Activated CD4-positive, alpha-beta T cell treated with anti-CD3 and anti-CD28 coated beads for 4 hours (primary cell): ENCODE data around the gene SPAG6.
A peak's percentile ranks its signal among the peaks of the same experiment; 100 is the strongest.

Source experiments
- DNase-seq, 2 donors: peaks; one replicate each; pipeline ENCODE4 v3.0.0-alpha.2; 2020

The SPAG6 gene

DNA sequence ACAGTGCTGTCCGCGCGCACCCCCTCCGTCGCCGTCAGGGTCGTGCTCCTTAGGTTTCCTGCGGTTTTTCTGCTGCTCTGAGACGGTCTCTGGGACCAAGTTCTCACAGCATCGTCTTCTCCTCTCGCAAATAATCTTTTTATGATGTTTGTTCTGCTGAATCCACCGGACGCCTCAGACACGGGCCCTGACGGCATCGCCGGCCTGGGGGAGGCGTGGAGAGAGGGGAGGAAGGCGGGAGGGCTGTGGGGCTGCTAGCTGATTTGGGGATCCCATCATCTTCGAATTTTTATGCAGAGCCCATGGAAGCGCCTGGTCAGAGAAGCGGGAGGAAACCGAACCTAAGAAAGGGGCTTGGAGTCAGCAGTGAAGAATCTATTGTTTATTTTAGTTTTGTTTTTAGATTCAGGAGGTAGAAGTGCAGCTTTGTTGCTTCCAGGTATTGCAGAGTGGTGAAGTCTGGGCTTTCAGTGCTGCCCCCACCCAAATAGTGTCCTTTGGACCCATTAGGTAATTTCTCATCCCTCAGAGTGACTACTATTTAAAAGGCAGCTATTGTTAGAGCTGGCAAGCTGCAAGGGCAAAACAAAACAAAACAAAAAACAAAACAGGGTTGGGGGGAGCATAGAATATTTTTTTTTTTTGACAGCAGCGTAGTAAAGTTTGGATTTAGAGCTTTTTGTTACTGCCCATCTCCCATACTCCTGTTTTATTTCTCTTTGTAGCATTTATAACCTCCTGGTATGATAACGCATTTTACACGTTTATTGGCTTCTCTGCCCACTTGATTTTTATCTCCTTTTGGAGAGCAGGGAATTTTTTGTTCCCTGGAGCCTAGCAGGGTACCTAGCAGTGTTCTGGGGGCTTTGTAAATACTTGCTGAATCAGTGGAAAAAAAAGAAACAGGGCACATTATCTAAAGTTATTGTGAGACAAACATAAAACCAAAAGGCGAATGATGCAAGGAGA, 92.6 kb downstream of the SPAG6 start:
- DNase-seq: peak in 1 of 2 donors; percentile 43

DNA sequence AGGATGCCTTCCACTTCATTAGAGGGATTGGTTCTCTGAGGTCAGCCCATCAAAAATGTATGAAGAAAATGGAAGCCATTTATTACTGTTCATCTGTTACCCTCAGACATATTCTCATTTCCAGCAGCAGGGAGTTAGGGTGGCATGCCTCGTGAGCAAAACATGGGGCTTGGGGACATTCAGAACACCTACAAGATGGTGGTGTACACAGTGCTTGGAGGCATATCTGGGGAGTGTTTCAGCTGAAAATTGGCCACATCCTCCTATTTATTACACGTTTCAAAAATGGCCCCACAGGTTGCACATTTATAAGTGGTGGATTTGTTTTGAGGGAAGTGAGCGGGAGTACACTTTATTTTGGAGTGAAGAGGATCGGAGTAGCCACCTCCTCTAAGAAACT, 93.4 kb downstream of the SPAG6 start:
- DNase-seq: no peak

DNA sequence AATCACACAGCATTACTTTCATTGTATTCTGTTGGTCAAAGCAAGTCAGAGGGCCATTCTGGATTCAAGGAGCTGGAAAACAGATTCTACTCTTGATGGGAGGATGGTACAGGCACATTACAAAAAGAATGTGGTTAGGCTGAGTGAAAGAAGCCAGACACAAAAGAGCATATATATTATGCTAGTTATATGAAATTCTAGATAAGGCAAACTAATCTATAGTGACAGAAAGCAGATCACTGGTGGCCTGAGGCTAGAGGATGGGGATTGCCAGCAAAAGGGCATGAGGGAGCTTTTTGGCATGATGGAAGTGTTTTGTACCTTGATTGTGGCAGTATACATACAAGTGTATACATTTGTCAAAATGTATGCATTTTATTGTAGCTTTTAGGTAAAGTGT, 96.8 kb downstream of the SPAG6 start:
- DNase-seq: no peak

GRCh38 chr10:22442468-22442867, 97.2 kb downstream of the SPAG6 start:
- no peak for DNase-seq

DNA sequence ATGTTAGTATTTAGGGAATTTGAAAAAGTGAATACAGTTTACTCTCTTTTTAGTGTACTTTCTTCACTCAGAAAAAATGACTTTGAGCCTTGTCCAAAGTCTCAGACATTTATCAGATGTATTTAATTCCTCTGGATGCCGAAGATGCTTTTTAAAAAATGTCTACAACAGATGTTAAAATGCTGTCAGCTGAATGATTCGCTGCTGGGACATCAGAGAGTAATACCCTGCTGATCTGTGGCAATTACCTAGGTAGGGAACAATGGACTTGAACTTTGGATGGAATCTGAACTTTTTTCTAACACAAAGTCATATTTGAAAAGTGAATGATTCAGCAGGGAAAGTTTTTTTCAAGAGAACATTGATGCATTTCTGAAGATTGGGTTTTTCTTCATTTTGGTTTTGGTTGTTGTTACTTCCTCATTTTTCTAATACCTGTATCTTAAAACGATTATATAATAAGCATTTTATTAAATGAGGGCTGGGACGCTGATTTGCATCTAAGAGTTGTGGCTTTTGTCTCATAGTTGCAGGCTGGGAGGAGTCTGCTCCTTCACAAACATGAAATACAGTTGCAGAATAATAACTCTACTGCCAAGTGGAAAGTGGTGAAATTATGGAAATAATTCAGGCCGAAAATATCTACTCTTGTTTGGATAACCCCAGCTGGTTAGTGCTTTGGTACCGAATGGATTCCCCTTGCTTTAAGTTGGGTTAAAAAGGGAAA, 98.0 kb downstream of the SPAG6 start:
- no peak for DNase-seq

DNA sequence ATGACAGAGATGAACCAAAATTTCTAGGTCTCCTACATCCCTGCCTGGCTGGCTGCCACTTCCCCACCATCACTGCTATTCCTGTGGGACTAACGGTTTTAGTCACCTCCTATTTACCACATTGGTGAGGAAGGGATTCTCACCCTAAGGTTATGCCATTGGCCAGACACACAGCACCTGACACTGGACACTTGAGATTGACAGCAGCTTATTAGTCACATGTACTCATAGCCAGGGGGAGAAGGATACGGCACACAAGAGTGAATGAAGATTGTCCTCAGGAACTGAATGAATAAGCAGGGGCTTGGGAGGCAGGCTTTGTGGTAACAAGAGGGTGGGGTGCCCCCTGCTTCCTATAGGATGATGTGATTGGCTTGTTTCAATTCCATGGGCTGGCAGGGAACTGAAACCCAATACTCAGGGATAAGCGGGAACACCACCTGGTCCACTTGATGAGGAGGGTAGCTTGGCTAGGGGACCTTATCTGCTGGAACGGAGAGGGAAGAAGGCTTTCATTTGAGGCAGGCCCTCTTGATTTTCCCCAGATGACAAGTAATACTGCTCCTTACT, 99.0 kb downstream of the SPAG6 start:
- no peak for DNase-seq

DNA sequence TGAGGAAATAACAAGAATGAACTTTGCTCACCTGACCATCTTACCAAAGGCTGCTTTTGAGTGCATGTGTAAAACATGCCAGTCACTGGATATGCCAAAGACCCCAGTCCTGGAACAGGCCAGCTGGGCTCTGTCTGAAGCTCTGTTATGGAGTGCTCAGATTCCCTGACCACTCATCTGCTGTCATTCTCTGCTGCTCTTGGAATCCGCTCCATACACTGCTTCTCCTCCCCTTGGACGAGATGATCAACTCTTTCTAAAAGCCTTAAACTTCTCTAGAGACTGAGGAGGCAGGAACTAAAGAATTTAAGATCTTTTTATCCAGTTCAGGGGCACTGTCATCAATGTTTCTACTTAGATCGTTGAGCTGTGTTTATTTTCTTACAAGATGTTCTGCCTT, 100.2 kb downstream of the SPAG6 start:
- no peak for DNase-seq

DNA sequence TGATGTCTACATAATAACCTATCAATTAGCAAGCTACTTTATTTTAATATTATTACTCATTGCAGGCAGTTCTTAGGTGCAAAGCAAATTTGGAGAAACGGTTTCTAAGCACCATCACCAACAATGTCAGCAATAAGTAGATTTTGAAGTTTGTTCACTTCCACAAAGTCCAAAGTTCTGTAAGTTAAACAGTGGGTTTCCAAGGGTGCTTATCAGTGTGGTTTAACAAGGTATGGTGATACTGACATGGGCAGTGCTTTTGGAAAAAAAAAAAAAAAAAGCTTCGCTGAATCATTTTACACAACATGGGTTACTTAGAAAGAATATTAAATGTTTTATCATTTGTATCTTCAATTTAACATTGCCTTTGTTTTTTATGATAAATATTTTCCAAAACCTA, 101.8 kb downstream of the SPAG6 start:
- DNase-seq: no peak

DNA sequence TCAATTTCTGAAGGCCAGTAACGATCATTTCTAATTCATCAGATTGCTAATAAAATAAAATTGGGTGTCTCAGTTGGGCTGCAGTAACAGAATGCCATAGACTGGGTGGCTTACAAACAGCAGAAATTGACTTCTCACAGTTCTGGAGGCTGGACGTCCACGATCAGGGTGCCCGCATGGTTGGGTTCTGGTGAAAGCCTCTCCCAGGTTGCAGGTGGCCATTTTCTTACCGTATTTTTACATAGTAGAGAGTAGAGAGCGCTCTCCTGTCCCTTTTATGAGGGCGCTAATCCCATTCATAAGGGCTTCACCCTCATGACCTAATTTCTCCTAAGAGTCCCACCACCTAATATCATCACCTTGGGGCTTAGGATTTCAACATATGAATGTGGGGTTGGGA, 106.0 kb downstream of the SPAG6 start:
- DNase-seq: no peak

DNA sequence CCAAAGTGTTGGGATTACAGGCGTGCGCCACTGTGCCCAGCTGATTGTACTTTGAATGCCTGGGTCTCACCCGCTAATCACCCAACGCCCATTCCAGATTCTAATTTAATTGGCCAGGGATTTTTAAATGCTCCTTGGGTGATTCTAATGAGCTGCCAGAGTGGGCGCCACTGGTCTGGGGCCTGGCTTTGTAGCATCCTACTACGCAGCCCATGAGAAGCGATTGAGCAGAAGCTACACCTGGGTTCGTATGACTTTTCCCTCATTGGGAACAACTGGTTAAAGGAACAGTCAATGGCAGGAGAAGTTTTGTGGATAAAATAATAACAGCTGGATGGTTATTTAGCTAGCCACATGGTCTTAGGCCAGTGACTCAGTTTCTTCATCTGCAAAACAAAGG, 108.0 kb downstream of the SPAG6 start:
- no peak for DNase-seq

- no peak for DNase-seq
Observed at GRCh38 chr10:22453948-22454591, 108.8 kb downstream of the SPAG6 start.

DNA sequence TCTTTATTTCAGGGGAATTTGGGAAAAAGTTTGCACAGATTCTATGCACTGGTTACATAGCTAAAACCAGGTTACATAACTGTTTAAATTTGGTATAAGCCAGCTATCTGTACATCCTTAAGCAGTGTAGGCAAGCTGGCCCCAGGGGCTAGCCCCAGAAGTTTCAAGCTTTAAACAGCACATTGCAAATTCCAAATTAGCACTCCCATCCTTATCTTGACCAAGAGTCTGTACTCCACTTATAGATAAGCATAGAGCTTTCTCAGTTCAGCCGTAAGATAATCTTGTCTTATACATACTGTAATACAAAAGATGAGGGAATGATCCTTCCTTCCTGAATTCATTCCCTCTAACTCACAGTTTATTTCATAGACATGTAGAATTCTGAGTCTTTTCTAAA, 109.3 kb downstream of the SPAG6 start:
- DNase-seq: no peak

GRCh38 chr10:22455068-22455857, 110.0 kb downstream of the SPAG6 start:
- DNase-seq: no peak

GRCh38 chr10:22456486-22456885, 111.2 kb downstream of the SPAG6 start:
- DNase-seq: no peak

DNA sequence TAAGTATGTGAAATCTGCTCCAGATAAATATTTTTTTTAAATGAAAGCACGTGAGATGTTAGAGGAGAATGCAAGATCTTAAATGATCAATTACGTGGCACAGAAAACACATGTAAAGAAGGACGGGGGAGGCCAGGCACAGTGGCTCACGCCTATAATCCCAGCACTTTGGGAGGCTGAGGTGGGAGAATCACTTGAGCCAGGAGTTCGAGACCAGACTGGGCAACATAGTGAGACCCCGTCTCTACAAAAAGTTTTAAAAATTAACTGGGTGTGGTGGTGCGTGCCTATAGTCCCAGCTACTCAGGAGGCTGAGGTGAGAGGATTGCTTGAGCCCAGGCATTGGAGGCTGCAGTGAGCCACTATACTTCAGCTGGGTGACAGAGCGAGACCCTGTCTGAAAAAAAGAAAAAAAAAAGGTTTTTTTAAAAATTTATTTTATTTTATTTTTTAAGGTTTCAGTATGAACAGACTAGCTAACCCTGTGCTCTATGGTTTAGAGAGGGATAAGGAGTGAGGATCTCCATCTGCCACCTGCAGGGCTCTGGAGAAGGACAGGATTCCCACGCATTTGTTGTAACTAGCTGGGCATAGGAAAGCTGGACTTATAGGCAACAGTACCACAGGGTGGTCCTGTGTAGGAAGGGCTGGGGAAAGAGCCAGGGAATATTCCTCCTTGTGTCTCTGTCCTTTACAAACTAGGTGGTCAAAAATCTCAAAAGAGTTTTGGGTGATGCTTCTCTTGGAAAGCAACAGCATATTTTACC, 113.2 kb downstream of the SPAG6 start:
- DNase-seq: no peak

- DNase-seq: no peak
Observed at GRCh38 chr10:22459496-22459895, 114.2 kb downstream of the SPAG6 start.

DNA sequence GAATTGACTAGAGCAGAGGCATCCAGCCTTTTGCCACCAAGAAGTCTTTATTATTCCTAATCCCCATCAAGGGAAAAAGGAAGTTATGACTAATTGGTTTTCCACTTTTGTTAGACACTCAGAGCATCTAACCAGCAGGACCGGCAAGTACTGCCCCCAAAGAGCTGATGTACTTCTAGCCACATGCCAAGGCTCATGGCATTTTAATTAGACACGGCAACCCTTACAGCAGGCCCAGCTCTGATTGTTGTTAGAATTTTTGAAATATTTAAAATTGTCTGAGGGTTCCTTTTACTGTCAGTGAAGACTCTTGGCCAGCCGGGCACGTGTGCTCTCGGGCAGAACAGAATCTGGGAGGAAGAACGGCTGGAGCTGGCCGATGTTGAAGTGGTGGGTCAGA, 114.8 kb downstream of the SPAG6 start:
- no peak for DNase-seq

DNA sequence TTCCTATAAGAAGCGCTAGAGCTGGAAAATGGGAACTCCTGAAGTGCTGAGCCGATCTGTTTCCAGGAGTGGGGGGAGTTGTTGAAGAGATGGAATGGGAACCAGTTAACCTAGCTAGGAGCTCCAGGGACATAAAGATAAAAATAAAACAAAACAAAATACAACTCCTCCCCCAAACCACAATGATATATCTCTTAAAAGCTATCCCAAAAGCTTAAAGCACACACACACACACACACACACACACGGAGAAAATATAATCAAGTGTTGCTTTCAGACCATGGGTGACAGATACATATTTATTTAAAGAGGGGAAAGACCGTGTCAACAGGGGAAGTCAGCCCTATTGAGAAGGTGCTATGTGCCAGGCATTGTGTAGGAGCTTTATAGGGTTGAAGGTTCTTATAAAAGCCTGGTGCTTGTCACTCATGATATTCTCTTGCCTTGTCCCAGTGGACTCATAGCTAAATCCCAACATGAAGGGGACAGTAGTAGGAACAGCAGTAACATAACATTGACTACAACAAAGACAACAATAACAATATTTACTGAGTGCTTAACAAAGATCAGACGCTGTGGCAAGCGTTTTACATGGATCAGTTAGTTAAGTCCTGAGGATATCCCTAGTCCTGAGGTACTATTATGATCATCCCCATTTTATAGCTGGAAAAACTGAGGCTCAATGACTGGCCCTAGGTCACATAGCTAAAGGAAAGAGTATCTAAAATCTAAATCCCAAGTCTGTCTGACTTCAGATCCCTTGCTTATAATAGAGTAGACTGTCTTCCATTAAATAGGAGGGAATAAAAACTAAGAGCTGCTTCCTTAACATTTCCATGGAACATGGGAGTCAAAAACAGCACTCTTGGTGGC, 115.5 kb downstream of the SPAG6 start:
- no peak for DNase-seq

- DNase-seq: no peak
Observed at GRCh38 chr10:22461891-22462290, 116.6 kb downstream of the SPAG6 start.

- DNase-seq: no peak
Observed at GRCh38 chr10:22463255-22463654, 118.0 kb downstream of the SPAG6 start.
